DOHH2 (cell line): ENCODE measurements around the gene TMEM53.

Source experiments
- H3F3A ChIP-seq: fragments of 200-600 bp; sonication (generic), shearing (Covaris generic); 2 replicates; pipeline ENCODE4 v1.6.0; 2016; ENCODE audit warnings: antibody characterized with exemption, mild to moderate bottlenecking; ENCODE audit not compliant: control insufficient read depth, insufficient read depth
- H3K27ac ChIP-seq: fragments of 200-600 bp; sonication (generic); 2 replicates; pipeline ENCODE4 v1.5.1; 2014; ENCODE audit warnings: low read depth, mild to moderate bottlenecking, low read length, moderate library complexity
- H3K27me3 ChIP-seq: fragments of 200-600 bp; sonication (generic); 2 replicates; pipeline ENCODE4 v1.6.1; 2014; ENCODE audit warnings: mild to moderate bottlenecking, low read length, mixed read lengths; ENCODE audit not compliant: control insufficient read depth
- H3K36me3 ChIP-seq: fragments of 200-600 bp; sonication (generic); 2 replicates; pipeline ENCODE4 v1.6.1; 2014; ENCODE audit warnings: mild to moderate bottlenecking, low read length, moderate library complexity, mixed read lengths; ENCODE audit not compliant: control insufficient read depth
- H3K4me1 ChIP-seq: fragments of 200-600 bp; sonication (generic); 2 replicates; pipeline ENCODE4 v1.6.1; 2014; ENCODE audit warnings: mild to moderate bottlenecking, low read length, mixed read lengths; ENCODE audit not compliant: control insufficient read depth
- H3K4me2 ChIP-seq: fragments of 200-600 bp; sonication (generic); 2 replicates; pipeline ENCODE4 v1.6.0; 2014; ENCODE audit warnings: mild to moderate bottlenecking, low read length, moderate library complexity
- H3K4me3 ChIP-seq: fragments of 200-600 bp; sonication (generic); 2 replicates; pipeline ENCODE4 v1.5.1; 2014; ENCODE audit warnings: mild to moderate bottlenecking, low read length, mixed read lengths
- H3K79me2 ChIP-seq: fragments of 200-600 bp; sonication (generic); 2 replicates; pipeline ENCODE4 v1.6.1; 2014; ENCODE audit warnings: mild to moderate bottlenecking, low read length, mixed read lengths; ENCODE audit not compliant: control insufficient read depth
- H3K9me2 ChIP-seq: fragments of 200-600 bp; sonication (generic); replicated peaks from 2 replicates; pipeline ENCODE4 v1.6.1; 2014; ENCODE audit warnings: mild to moderate bottlenecking, low read length, mixed read lengths; ENCODE audit not compliant: control insufficient read depth
- H3K9me3 ChIP-seq: fragments of 200-600 bp; sonication (generic); 2 replicates; pipeline ENCODE4 v1.6.1; 2014; ENCODE audit warnings: antibody characterized with exemption, low read length, mixed read lengths; ENCODE audit not compliant: control insufficient read depth, insufficient read depth
- H4K20me1 ChIP-seq: fragments of 200-600 bp; sonication (generic); 2 replicates; pipeline ENCODE4 v1.6.0; 2014; ENCODE audit warnings: low read depth, mild to moderate bottlenecking, antibody characterized with exemption, low read length, moderate library complexity; ENCODE audit not compliant: control insufficient read depth, insufficient read depth
- EZH2phosphoT487 ChIP-seq: fragments of 200-600 bp; sonication (generic); IDR thresholded peaks from 2 replicates; pipeline ENCODE4 v1.6.1; 2017; ENCODE audit warnings: borderline replicate concordance, mild to moderate bottlenecking, antibody characterized with exemption, low read length, moderate library complexity, mixed read lengths
- TF ChIP-seq, protein P1 (sequence below): fragments of 200-600 bp; sonication (generic); IDR thresholded peaks from one replicate; pipeline ENCODE4 v1.5.1; 2014; ENCODE audit warnings: antibody characterized with exemption, mild to moderate bottlenecking, low read depth, low read length; ENCODE audit not compliant: poor library complexity, severe bottlenecking

Gene TMEM53

GRCh38 chr1:44689447-44689765 is 15.1 kb upstream of the TMEM53 start:
- TF ChIP-seq, protein P1, sequence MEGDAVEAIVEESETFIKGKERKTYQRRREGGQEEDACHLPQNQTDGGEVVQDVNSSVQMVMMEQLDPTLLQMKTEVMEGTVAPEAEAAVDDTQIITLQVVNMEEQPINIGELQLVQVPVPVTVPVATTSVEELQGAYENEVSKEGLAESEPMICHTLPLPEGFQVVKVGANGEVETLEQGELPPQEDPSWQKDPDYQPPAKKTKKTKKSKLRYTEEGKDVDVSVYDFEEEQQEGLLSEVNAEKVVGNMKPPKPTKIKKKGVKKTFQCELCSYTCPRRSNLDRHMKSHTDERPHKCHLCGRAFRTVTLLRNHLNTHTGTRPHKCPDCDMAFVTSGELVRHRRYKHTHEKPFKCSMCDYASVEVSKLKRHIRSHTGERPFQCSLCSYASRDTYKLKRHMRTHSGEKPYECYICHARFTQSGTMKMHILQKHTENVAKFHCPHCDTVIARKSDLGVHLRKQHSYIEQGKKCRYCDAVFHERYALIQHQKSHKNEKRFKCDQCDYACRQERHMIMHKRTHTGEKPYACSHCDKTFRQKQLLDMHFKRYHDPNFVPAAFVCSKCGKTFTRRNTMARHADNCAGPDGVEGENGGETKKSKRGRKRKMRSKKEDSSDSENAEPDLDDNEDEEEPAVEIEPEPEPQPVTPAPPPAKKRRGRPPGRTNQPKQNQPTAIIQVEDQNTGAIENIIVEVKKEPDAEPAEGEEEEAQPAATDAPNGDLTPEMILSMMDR, result no peak
- TF ChIP-seq EZH2phosphoT487, result no peak
- Histone ChIP-seq H3K4me2 (no peak overlapping the region), H3K4me1 (peaks cover 22% of the 10 kb centered on the region)

DNA sequence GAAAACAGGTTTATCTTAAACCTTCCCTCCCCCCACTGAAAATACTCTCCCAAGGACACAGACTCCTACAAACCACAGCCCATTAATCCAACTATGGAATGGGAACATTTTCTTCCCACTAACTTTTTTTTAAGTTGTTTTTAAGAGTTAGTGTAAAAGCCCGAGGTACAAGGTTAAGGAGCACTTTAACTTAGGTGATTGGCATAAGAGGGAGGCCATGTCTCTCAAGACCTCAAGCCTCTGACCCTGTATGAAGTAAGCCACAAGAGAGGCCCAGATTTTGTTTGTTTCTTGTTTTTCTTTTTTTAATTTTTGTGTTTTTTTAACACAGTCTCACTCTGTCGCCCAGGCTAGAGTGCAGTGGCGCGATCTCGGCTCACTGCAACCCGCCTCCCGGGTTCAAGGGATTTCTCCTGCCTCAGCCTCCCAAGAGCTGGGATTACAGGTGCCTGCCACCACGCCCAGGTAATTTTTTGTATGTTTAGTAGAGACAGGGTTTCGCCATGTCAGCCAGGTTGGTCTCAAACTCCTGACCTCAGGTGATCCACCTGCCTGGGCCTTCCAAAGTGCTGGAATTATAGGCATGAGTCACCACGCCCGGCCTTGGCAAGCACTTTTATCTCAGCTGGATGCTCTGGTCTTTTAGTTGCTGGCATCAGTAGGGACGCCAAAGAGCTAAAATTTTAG is 14.6 kb upstream of the TMEM53 start:
- H3K36me3 ChIP-seq, result no peaks in the 10 kb centered on the region
- no peak overlapping the region for H3K4me3 ChIP-seq
- H3K27ac ChIP-seq, result no peak overlapping the region
- no peaks in the 10 kb centered on the region for H3K27me3 ChIP-seq
- no peak overlapping the region for H3K4me2 ChIP-seq
- H3K9me2 ChIP-seq, result no peaks in the 10 kb centered on the region
- H3F3A ChIP-seq, result no peaks in the 10 kb centered on the region; the same call in 1 of the 2 replicates
- H4K20me1 ChIP-seq, result no peaks in the 10 kb centered on the region
- no peaks in the 10 kb centered on the region for H3K9me3 ChIP-seq
- no peak for TF ChIP-seq EZH2phosphoT487
- TF ChIP-seq, protein P1, result no peak
- H3K4me1 ChIP-seq, result peaks cover 22% of the 10 kb centered on the region
- no peaks in the 10 kb centered on the region for H3K79me2 ChIP-seq

More at GRCh38 chr1:44689447-44689765, 15.1 kb upstream of the TMEM53 start:
- Histone ChIP-seq H3K27me3 (no peaks in the 10 kb centered on the region), H3K4me3 (no peak overlapping the region), H3K36me3 (no peaks in the 10 kb centered on the region), H3K9me3 (no peaks in the 10 kb centered on the region), H3K79me2 (no peaks in the 10 kb centered on the region), H3K9me2 (no peaks in the 10 kb centered on the region), H3F3A (no peaks in the 10 kb centered on the region), H4K20me1 (no peaks in the 10 kb centered on the region), H3K27ac (no peak overlapping the region)

- TF ChIP-seq EZH2phosphoT487, result no peak
- TF ChIP-seq, protein P1, result no peak
- Histone ChIP-seq H3K36me3 (no peaks in the 10 kb centered on the region), H3F3A (no peaks in the 10 kb centered on the region; the same call in 1 of the 2 replicates), H3K4me3 (no peak overlapping the region), H3K79me2 (no peaks in the 10 kb centered on the region), H3K27ac (no peak overlapping the region), H3K4me1 (peaks cover 14% of the 10 kb centered on the region), H4K20me1 (no peaks in the 10 kb centered on the region), H3K4me2 (no peak overlapping the region), H3K9me2 (no peaks in the 10 kb centered on the region), H3K27me3 (no peaks in the 10 kb centered on the region), H3K9me3 (no peaks in the 10 kb centered on the region)
These were observed 11.6 kb upstream of the TMEM53 start for GRCh38 chr1:44685881-44686280.
